DMS53 (cell line): Measurements from ENCODE around the gene FOXB1.

Source experiments
- DNase-seq: peaks from one replicate; lab custom pipeline; 2025; lab: John Stamatoyannopoulos, UW

FOXB1 gene

DNA sequence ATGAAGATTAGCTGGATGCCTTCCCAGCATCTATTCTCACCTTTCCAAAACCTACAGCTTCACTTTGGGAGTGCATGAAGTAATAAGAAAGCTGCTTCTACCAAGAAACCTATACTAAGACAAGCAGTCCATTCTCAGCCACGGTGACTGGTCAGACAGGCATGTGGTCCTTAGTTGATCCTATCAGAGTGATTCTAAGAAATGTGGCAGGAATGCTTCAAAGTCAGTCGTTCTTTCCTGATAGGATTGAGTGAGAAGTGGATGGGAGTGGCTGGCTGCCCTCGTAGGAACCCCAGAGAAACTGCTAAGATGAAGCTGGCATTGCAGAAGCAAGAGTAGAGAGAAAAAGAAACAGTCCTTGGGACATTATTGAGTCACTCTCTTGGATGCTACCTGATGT, 16.6 kb downstream of the FOXB1 start:
- no peak for DNase-seq

DNA sequence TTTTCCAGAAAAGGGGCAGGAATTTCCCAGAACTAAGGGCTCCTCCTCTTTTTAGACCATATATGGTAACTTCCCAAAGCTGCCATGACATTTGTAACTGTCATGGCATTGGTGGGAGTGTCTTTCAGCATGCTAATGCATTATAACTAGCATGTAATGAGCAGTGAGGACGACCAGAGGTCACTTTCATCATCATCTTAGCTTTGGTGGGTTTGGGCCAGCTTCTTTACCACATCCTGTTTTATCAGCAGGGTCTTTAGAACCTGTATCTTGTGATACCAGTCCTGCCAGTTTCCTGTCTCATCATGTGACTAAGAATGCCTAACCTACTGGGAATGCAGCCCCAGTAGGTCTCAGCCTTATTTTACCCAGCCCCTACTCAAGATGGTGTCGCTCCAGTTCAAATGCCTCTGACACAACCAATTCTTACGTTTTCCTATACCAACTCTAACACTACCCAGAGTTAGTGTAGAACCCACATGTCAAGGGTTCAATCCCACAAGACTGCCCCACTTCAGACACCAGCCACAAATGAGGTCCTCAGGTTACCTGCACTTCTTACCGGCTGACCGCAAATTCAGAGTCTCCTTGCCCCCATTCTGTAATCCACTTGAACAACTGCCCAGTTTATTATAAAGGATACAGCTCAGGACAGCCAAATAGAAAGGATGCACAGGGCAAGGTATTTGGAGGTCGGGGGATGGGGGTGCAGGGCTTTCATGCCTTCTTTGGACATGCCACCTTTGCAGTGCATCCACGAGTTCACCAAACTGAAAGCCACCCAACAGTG, 17.7 kb downstream of the FOXB1 start:
- peak; percentile 29 for DNase-seq

DNA sequence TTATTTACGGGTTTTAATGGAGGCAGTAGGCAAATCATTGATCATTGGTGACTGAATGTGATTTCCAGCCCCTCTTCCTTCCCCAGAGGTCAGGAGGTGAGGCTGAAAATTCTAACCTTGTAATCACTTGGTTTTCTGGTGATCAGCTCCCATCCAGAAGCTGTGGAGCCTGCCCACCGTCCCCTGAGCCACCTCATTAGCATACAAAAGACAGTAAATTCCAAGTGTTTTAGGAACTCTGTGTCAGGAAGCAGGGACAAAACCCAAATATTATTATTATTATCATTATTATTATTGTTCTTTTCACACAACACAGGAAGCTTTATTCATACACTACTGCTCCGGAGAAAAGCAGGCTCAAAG, 18.2 kb downstream of the FOXB1 start:
- DNase-seq = no peak

DNA sequence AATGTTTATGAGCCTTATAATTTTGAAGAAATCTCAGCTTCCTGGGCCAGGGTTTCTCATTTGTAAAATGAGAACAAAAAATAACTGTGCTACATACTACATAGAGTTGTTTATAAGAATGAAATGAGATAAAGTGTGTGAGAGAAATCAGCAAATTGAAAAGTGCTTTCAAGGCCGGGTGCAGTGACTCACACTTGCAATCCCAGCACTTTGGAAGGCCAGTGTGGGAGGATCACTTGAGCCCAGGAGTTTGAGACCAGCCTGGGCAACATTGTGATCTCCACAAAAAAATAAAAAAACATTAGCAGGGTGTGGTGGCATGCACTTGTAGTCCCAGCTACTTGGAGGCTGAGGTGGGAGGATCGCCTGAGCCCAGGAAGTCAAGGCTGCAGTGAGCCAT, 22.4 kb downstream of the FOXB1 start:
- no peak for DNase-seq

DNA sequence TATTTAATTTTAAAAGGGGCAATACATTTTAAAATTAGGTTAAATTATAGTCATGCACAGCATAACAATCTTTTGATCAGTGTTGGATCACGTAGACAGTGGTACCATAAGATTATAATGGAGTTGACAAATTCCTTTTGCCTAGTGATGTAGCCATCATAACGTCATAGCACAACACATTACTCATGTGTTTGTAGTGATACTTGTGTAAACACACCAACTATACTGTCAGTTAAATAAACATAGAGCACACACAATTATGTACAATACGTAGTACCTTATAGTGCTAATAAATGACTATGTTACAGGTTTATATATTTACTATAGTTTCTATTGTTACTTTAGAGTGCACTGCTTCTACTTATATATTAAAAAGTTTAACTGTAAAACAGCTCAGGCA, 31.2 kb downstream of the FOXB1 start:
- DNase-seq = peak; percentile 86

DNA sequence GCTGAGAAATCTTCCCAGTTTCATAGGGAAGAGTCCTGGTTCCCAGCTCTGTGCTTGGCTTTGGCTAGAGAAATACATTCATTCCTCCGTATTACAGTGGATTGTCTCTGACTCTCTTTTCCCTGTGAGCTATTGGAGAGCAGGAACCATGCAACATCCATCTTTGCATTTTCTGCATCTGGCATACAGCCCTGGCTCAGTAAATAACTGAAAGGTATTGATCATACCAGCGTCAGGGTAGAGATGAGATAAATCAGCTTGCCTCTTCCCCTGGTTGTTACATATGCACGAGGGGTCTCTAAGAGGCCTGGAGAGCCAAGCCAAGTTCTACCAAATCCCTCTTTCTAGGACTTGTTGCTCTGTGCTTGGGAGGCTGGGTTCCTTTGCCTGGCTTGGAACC, 35.2 kb downstream of the FOXB1 start:
- no peak for DNase-seq

DNA sequence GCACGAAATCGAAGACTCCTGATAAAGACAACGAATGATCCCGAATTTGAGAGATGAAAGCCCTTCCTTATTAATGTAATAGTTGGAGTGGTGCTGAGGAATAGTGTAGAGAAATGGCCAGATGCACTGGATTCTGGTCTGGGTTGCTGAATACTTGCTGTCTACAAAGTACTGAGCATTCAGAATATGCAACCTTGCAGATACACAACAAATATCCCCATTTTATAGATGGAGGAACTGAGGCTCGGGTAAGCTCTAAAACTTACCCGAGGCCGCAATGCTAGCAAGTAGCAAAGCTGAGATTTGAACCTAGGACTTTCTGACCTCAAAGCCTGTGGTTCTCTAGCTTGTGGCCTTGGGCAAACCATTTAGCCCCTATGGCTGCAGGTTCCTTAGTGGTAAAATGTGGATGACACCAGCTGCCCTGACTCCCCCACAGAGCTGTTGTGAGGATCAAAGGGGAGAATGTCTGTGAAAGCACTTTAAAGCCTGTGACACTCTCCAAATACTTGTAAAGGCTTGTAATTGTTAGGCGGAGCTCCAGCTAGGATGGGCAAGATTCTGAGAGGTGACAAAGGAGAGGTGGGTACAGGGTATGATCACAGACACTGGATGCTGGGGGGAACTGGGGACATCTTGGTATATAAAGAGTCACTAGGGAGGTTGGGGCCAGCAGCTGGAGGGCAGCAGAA, 39.8 kb downstream of the FOXB1 start:
- no peak for DNase-seq

DNA sequence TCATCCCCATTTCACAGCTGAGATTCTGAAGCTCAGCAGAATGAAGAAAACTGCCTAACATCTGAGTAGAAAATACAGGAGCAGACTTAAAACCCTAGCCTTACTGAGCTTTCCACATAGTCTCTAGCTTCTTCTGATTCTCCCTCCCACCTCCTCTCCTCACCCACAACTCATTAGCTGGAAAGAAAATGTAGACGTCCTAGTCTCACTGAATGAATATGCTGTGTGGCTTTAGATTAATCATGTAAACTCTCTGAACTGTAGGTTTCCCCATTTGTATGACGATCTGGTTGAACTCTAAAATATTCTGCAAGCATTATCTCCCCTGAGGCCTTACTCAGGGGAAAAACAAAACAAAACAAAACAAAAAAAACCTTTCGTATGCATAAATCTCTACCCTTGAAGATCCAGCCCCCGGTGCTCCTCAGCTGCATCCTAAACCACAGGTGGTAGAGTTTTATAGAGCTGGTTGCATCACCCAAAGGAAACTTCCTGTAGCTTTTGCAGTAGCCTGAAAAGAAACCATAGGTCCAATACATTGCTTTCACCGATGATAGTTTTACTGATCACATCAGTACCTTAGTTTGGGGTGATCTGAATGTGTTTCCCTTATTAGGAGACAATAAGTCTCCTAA, 40.6 kb downstream of the FOXB1 start:
- no peak for DNase-seq

DNA sequence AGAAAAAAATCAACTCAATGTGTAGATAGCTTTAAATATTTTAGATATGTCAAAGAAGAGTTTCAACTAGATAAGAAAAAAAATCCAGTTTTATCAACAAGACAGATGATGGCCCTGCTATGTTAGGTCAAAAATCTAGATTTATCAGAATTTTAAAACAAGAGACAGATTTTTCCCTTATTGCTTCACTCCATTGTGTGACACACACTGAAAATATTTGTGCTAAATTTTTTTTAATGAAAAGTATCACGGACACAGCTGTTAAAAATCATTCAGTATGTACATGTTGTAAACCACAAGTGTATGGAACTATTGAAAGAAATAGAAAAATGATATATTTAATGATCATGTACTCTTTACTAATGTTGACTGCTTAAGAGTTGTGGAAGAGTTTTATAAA, 43.6 kb downstream of the FOXB1 start:
- no peak for DNase-seq

DNA sequence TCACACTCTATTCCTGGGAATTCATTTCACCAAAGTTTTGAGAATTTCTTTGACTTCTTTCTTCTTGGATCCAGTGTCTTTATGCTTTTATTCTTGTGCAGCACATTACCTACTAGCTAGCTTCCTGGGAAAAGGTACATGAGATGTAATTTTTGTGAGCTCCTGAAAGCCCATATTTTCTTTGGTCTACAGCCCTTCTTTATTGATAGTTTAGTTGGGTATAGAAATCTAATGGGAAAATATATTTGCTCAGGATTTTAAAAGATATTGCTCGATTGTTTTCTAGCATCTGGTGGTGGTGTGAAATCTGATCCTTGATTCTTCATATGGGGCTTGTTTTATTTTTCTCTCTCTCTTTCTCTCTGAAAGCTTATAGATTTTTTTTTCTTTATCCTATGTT, 45.8 kb downstream of the FOXB1 start:
- DNase-seq = no peak

DNA sequence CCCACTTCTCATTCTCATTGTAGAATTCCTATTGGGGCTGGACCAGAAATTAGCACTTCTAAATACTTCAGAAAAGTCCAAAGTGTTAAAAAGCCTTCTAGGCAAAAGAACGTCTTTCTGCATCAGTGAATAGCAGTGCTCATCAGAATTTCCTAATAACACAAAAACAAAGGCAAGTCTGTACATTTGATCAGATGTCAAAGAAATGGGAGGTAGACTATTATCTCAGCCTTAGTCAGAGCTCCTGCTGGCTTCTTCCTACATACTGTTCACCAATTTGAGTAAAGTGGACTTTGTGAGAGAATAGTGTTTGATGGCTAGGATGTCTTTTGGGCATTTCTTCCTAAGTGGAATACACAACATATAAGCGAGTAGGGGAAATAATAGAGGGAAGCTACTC, 48.7 kb downstream of the FOXB1 start:
- no peak for DNase-seq

DNA sequence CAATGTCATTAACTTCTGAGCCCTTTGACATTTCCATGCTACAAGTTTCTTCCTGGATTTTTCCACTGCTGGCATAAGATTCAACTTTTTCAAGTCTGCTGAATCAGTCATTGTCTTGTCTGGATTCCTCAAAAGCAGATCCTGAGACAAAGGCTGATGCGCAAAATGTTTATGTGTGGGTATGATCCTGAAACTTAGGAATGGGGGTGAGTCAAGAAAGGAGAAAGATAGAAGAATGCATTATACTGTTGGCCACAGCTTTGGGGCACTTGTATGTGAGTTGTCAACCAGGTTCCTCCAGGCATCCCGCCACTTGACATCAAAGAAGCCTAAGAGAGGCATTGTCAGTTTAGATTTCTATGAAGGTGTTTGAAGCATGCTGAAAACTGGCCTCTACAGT, 50.4 kb downstream of the FOXB1 start:
- DNase-seq = peak; percentile 9
